Stimulated activated CD8-positive, alpha-beta memory T cell treated with anti-CD3 and anti-CD28 coated beads, Interleukin-15, amount 100 ng/mL, for 48 hours (primary cell): ENCODE results near the gene LCN1.

Source experiments
- DNase-seq, 2 donors: peaks; one replicate each; pipeline ENCODE4 v3.0.0-alpha.2; 2020; ENCODE audit warnings: low read depth in 2 of 2

Gene LCN1

GRCh38 chr9:135520916-135521607 lies at the start of gene LCN1:
Gene LCN1 (plus strand): TSS chr9:135521440. CDS start chr9:135521498, 58 bp downstream.
- DNase-seq: no peak

GRCh38 chr9:135471791-135472640 lies 49.2 kb upstream of the LCN1 start:
- no peak for DNase-seq

- DNase-seq: no peak
Measured at GRCh38 chr9:135473972-135474543, 47.2 kb upstream of the LCN1 start.

GRCh38 chr9:135474915-135475314 lies 46.3 kb upstream of the LCN1 start:
- no peak for DNase-seq

GRCh38 chr9:135476561-135477355 lies 44.5 kb upstream of the LCN1 start:
- no peak for DNase-seq

GRCh38 chr9:135478191-135478590 lies 43.0 kb upstream of the LCN1 start:
- DNase-seq: no peak

GRCh38 chr9:135478829-135479468 lies 42.3 kb upstream of the LCN1 start:
- DNase-seq: no peak

GRCh38 chr9:135479469-135480052 lies 41.7 kb upstream of the LCN1 start, which contains the start of gene PPP1R26:
Gene PPP1R26 (plus strand): TSS chr9:135479782. CDS start chr9:135484511, 4,729 bp downstream.
- no peak for DNase-seq

GRCh38 chr9:135480071-135480939 lies 40.9 kb upstream of the LCN1 start:
- no peak for DNase-seq

- DNase-seq: no peak
Measured at GRCh38 chr9:135480940-135481310, 40.3 kb upstream of the LCN1 start.

GRCh38 chr9:135482015-135482754 lies 39.1 kb upstream of the LCN1 start:
- no peak for DNase-seq

GRCh38 chr9:135484460-135485277 lies 36.6 kb upstream of the LCN1 start:
- no peak for DNase-seq

GRCh38 chr9:135485385-135485784 lies 35.9 kb upstream of the LCN1 start:
- no peak for DNase-seq

- no peak for DNase-seq
Measured at GRCh38 chr9:135485832-135486231, 35.4 kb upstream of the LCN1 start.

GRCh38 chr9:135486267-135487065 lies 34.8 kb upstream of the LCN1 start:
- no peak for DNase-seq

GRCh38 chr9:135487281-135488012 lies 33.8 kb upstream of the LCN1 start:
- no peak for DNase-seq

- no peak for DNase-seq
Measured at GRCh38 chr9:135488013-135488330, 33.3 kb upstream of the LCN1 start.
